ENCODE data around the gene FYB1.

DNA sequence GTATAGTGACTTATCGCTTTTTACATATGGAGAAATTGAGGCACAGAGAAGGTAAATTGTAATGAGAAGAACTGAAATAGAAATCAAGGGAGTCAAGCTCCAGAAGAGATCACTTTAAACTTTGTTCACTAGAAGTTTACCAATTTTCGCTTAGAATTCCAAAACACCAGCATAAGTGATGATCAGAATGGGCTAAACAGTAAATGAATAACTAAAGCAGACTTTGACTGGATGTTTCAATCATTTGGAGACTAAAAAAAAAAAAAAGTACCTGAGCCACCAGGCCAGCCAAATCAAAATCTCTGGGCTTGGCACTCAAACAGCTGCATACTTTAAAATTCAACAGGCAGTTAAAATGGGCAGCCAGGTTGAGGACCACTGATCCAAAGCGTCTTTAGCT, 38.2 kb upstream of the FYB1 start:
- TF ChIP-seq, protein P1, sequence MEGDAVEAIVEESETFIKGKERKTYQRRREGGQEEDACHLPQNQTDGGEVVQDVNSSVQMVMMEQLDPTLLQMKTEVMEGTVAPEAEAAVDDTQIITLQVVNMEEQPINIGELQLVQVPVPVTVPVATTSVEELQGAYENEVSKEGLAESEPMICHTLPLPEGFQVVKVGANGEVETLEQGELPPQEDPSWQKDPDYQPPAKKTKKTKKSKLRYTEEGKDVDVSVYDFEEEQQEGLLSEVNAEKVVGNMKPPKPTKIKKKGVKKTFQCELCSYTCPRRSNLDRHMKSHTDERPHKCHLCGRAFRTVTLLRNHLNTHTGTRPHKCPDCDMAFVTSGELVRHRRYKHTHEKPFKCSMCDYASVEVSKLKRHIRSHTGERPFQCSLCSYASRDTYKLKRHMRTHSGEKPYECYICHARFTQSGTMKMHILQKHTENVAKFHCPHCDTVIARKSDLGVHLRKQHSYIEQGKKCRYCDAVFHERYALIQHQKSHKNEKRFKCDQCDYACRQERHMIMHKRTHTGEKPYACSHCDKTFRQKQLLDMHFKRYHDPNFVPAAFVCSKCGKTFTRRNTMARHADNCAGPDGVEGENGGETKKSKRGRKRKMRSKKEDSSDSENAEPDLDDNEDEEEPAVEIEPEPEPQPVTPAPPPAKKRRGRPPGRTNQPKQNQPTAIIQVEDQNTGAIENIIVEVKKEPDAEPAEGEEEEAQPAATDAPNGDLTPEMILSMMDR (IDR thresholded peaks at IDR 0.05): no peak
- TF ChIP-seq SIN3A (IDR thresholded peaks at IDR 0.05; ENCODE audit: borderline replicate concordance, insufficient read depth, low read depth, low read length): no peak
- TF ChIP-seq, protein P2, sequence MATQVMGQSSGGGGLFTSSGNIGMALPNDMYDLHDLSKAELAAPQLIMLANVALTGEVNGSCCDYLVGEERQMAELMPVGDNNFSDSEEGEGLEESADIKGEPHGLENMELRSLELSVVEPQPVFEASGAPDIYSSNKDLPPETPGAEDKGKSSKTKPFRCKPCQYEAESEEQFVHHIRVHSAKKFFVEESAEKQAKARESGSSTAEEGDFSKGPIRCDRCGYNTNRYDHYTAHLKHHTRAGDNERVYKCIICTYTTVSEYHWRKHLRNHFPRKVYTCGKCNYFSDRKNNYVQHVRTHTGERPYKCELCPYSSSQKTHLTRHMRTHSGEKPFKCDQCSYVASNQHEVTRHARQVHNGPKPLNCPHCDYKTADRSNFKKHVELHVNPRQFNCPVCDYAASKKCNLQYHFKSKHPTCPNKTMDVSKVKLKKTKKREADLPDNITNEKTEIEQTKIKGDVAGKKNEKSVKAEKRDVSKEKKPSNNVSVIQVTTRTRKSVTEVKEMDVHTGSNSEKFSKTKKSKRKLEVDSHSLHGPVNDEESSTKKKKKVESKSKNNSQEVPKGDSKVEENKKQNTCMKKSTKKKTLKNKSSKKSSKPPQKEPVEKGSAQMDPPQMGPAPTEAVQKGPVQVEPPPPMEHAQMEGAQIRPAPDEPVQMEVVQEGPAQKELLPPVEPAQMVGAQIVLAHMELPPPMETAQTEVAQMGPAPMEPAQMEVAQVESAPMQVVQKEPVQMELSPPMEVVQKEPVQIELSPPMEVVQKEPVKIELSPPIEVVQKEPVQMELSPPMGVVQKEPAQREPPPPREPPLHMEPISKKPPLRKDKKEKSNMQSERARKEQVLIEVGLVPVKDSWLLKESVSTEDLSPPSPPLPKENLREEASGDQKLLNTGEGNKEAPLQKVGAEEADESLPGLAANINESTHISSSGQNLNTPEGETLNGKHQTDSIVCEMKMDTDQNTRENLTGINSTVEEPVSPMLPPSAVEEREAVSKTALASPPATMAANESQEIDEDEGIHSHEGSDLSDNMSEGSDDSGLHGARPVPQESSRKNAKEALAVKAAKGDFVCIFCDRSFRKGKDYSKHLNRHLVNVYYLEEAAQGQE (IDR thresholded peaks at IDR 0.05; ENCODE audit: insufficient read depth in 1 of 2, low read depth in 2 of 2, low read length in 1 of 2): no peak
- no peak for TF ChIP-seq POLR2AphosphoS5 (IDR thresholded peaks at IDR 0.05; ENCODE audit: low read depth, low read length)
- no peak for TF ChIP-seq TCF7L2 (IDR thresholded peaks at IDR 0.05; ENCODE audit: low read depth, low read length)

Measured in Panc1 (cell line).